GM19467 (cell line): ENCODE measurements around the gene CDS1.
"Not testable (repeated sequence)": the region's sequence is repeated elsewhere in the genome, so short reads cannot be mapped to it uniquely, and the experiment has no call there.

ENCODE experiments used
- ATAC-seq: cut with Tn5 transposase; IDR thresholded peaks from one replicate; pipeline ENCODE4 v1.9.1; 2021; ENCODE audit warnings: mild to moderate bottlenecking, moderate library complexity; ENCODE audit not compliant: unreplicated experiment

Gene CDS1

GRCh38 chr4:84606645-84607044, 23.7 kb downstream of the CDS1 start:
- no peak for ATAC-seq

- no peak for ATAC-seq
Measured at GRCh38 chr4:84611531-84611930, 28.6 kb downstream of the CDS1 start.

- ATAC-seq: no peak
Measured at GRCh38 chr4:84614891-84615290, 32.0 kb downstream of the CDS1 start.

GRCh38 chr4:84615355-84615754, 32.4 kb downstream of the CDS1 start:
- no peak for ATAC-seq

GRCh38 chr4:84622959-84623358, 40.0 kb downstream of the CDS1 start:
- no peak for ATAC-seq

GRCh38 chr4:84623661-84624060, 40.7 kb downstream of the CDS1 start:
- ATAC-seq: no peak

GRCh38 chr4:84626673-84627072, 43.7 kb downstream of the CDS1 start:
- no peak for ATAC-seq

- no peak for ATAC-seq
Measured at GRCh38 chr4:84631573-84631972, 48.6 kb downstream of the CDS1 start.

- no peak for ATAC-seq
Measured at GRCh38 chr4:84632092-84632491, 49.2 kb downstream of the CDS1 start.

GRCh38 chr4:84634961-84635360, 52.0 kb downstream of the CDS1 start:
- ATAC-seq: no peak

- no peak for ATAC-seq
Measured at GRCh38 chr4:84638092-84638491, 55.2 kb downstream of the CDS1 start.

GRCh38 chr4:84639145-84639544, 56.2 kb downstream of the CDS1 start:
- no peak for ATAC-seq

- ATAC-seq: no peak
Measured at GRCh38 chr4:84644087-84644486, 61.2 kb downstream of the CDS1 start.

- no peak for ATAC-seq
Measured at GRCh38 chr4:84647312-84647884, 64.5 kb downstream of the CDS1 start.

- ATAC-seq: no peak
Measured at GRCh38 chr4:84648178-84648577, 65.3 kb downstream of the CDS1 start.

- ATAC-seq: no peak
Measured at GRCh38 chr4:84648863-84649647, 66.1 kb downstream of the CDS1 start.

GRCh38 chr4:84651499-84651898, 68.6 kb downstream of the CDS1 start:
- ATAC-seq: no peak

GRCh38 chr4:84652478-84652877, 69.6 kb downstream of the CDS1 start:
- ATAC-seq: no peak

GRCh38 chr4:84660606-84661005, 77.7 kb downstream of the CDS1 start:
- no peak for ATAC-seq

GRCh38 chr4:84661191-84661939, 78.4 kb downstream of the CDS1 start:
- no peak for ATAC-seq

- ATAC-seq: not testable (repeated sequence)
Measured at GRCh38 chr4:84664767-84665166, 81.8 kb downstream of the CDS1 start.

GRCh38 chr4:84666439-84666838, 83.5 kb downstream of the CDS1 start:
- ATAC-seq: no peak
